HCT116 (cell line): Measurements from ENCODE around the gene HSPB8.

Experiments used
- CEBPB ChIP-seq: IDR thresholded peaks from 2 replicates; pipeline ENCODE4 v1.6.1; 2012; ENCODE audit warnings: low read depth
- CTCF ChIP-seq, 3 experiments: fragments of 200-600 bp in 1 of 3; sonication (generic) in 1 of 3; IDR thresholded peaks in 2 of 3; conservative IDR thresholded peaks in 1 of 3; 2 replicates each; pipeline ENCODE4 v1.5.1; 2012 to 2017; ENCODE audit warnings: low read depth in 2 of 3, low read length in 2 of 3, antibody characterized with exemption in 1 of 3, borderline replicate concordance in 1 of 3, control low read depth in 1 of 3, mild to moderate bottlenecking in 1 of 3, mixed read lengths in 1 of 3, mixed run types in 1 of 3, moderate library complexity in 1 of 3; ENCODE audit not compliant: insufficient read depth in 1 of 3
- EZH2 ChIP-seq: fragments of 200-600 bp; sonication (generic); IDR thresholded peaks from 2 replicates; pipeline ENCODE4 v1.6.1; 2017; ENCODE audit warnings: antibody characterized with exemption, mixed run types
- FOSL1 ChIP-seq: IDR thresholded peaks from 2 replicates; pipeline ENCODE4 v1.6.1; 2012; ENCODE audit warnings: low read depth
- POLR2A ChIP-seq: IDR thresholded peaks from 2 replicates; pipeline ENCODE4 v1.7.0; 2011; ENCODE audit warnings: borderline replicate concordance; ENCODE audit not compliant: insufficient read depth, insufficient read length; ENCODE audit errors: extremely low read depth
- POLR2AphosphoS5 ChIP-seq: IDR thresholded peaks from 2 replicates; pipeline ENCODE4 v1.6.1; 2011; ENCODE audit warnings: mild to moderate bottlenecking, low read depth, low read length, moderate library complexity
- RAD21 ChIP-seq: IDR thresholded peaks from 2 replicates; pipeline ENCODE4 v1.6.1; 2012; ENCODE audit warnings: low read depth, mild to moderate bottlenecking
- SIN3A ChIP-seq: IDR thresholded peaks from 2 replicates; pipeline ENCODE4 v1.6.1; 2012; ENCODE audit warnings: low read depth
- TCF7L2 ChIP-seq: IDR thresholded peaks from 2 replicates; pipeline ENCODE4 v1.7.0; 2011; ENCODE audit warnings: borderline replicate concordance, inconsistent platforms; ENCODE audit not compliant: insufficient read depth, insufficient read length; ENCODE audit errors: extremely low read depth
- ZBTB33 ChIP-seq: IDR thresholded peaks from 2 replicates; pipeline ENCODE4 v1.6.1; 2011; ENCODE audit warnings: mild to moderate bottlenecking, low read length, moderate library complexity; ENCODE audit not compliant: insufficient replicate concordance; ENCODE audit errors: extremely low read depth

GRCh38 chr12:119207063-119207560, 28.4 kb downstream of the HSPB8 start:
- TF ChIP-seq ZBTB33 (no peak), CEBPB (no peak), POLR2A (no peak), EZH2 (no peak), RAD21 (no peak), CTCF (IDR thresholded peaks at IDR 0.05 in 2 of 3, conservative IDR thresholded peaks at IDR 0.05 in 1 of 3; ENCODE audit: borderline replicate concordance in 1 of 3, insufficient read depth in 1 of 3, low read depth in 2 of 3, low read length in 2 of 3) (no peak), TCF7L2 (no peak), FOSL1 (no peak), SIN3A (no peak), POLR2AphosphoS5 (no peak)
